TTC549 (cell line): ENCODE measurements around the gene CRYBA4.

ENCODE experiments used
- FAIRE-seq: peaks from 2 replicates; lab custom pipeline; 2012; peaks lifted over from hg19 to GRCh38; lab: Jason Lieb, UNC

The CRYBA4 gene

DNA sequence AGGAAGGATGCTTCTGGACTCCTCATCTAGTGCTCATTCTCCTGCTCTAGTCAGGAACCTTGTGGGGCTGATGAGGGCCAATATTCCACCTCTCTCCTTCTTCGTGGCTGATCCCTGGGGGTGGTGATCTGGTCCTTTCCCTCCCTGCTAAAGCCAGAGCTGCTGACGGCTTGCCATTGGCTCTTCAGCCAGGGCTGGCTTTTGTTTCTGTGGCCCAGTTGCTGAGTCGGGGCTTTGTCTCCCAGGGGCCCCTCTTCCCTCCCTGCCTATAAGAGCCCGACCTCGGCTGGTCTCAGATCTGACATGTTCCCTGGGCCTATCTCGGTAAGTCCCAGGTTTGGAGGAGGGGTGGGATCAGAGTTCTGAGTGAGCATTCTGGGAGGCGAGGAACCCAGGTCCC is at the start of gene CRYBA4:
TSS of gene CRYBA4 (plus strand) at position 301 of the 400 bp plus-strand sequence. CDS start 634 bp downstream, outside the sequence.
- FAIRE-seq = no peak

DNA sequence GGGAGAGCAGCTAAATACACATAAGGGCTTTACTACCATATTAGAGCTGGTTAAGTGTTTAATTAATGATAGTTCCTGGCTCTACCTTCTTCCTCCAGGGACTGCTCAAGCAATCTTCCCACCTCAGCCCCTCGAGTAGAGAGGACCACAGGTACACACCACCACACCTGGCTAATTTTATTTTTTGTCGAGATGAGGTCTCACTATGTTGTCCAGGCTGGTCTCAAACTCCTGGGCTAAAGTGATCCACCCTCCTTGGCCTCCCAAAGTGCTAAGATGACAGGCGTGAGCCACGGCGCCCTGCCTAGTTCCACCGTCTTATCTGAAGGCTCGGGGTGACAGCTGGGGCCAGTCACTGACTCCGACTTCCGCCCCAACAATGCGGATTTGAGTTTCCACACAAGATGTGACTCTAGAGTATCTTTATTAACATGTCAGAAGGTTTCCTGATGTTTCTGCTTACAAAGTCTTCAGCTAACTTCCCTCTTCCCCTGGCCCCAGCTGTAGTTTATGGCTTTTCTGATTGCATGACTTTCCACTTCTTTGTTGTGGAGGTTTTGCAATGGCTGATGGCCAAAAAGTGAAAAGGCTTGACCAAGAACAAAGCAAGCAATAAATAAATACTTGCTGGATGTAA is 48.6 kb upstream of the CRYBA4 start:
- FAIRE-seq = no peak

- no peak for FAIRE-seq
Measured at GRCh38 chr22:26574001-26574723, 47.6 kb upstream of the CRYBA4 start.

- FAIRE-seq = no peak
Measured at GRCh38 chr22:26576026-26576680, 45.6 kb upstream of the CRYBA4 start.

DNA sequence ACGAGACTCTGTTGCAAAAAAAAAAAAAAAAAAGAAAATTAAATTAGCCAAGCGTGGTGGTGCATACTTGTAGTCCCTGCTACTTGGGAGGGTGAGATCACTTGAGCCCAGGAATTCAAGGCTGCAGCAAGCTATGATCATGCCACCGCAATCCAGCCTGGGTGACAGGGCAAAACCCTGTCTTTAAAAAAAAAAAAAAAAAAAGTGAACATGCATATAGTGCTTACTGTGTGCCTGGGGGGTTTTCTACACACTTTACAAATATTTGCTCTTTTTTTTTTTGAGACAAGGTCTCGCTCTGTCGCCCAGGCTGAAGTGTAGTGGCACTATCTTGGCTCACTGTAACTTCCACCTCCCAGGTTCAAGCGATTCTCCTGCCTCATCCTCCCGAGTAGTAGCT is 44.7 kb upstream of the CRYBA4 start:
- no peak for FAIRE-seq

- no peak for FAIRE-seq
Measured at GRCh38 chr22:26579331-26579886, 42.4 kb upstream of the CRYBA4 start.

DNA sequence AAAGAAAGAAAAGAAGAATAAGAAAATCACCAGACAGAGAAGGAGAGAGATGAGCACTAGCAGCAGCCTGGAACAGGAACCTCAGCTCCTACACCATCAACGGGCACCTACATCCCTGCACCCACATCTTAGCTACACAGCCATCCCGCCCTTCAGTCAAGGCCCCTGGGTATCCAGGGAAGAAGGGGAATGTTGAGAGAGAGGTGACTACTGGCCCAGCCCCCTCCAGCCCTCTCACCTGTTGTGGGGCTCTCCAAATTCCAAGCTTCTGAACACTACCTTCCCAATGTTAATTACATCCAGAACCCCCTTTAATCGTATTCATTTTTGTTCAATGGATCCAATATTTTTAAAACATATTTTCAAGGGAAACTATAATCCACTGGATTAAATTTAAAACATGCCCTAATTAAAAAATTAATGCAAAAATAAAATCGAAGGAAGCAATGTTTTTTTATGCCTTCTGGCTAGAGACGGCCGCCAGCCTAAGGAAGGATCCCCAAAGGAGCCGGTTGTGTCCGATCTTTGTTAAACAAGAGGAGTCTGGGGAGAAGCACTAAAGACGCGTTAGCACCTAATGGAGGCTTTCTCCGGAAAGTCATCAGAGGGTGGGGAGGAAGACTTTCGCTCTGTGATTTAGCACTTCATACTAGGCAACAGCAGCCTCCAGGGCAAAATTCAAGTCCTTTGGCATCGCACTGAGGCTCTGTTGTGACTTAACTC is 41.4 kb upstream of the CRYBA4 start:
- FAIRE-seq = no peak

DNA sequence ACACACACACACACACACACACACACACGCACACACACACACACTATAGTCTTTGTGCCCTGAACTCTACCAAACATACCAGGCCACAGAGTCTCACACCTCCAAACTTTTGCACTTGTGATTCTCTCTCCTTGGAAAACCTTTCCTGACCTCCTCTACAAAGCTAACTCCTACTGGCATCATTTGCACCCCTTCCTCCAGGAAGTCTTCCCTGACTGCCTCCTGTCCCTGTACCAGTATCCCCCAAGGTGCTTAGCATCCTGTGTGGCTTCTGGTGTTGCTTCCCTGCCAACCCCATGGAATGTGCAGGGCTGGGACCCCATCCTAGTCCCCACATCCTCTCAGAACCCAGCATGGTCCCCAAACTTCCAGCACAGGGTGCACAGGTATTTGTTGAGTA is 40.7 kb upstream of the CRYBA4 start:
- no peak for FAIRE-seq

DNA sequence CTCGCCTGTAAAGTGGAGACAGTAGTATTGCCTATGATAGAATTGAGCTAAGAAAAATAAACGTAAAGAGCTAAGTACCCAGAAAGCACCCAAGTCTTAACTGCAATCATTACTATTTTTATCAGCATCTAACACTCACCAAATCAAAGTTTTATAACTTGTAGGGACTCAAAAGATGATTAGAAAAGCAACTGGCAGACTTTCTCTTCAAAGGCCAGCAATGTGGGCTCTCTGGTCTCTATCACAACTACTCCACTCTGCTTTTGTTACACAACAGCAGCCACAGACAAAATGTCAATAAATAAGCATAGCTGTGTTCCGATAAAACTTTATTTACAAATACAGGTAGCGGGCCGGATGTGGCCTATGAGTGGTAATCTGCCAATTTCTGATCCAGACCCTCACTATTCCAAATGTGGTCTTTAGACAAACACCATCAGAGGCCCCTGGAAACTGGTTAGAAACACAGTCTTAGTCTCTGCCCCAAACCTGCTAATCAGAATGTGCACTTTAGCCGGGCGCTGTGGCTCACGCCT is 40.1 kb upstream of the CRYBA4 start:
- no peak for FAIRE-seq

GRCh38 chr22:26584010-26584409 is 37.8 kb upstream of the CRYBA4 start:
- no peak for FAIRE-seq

DNA sequence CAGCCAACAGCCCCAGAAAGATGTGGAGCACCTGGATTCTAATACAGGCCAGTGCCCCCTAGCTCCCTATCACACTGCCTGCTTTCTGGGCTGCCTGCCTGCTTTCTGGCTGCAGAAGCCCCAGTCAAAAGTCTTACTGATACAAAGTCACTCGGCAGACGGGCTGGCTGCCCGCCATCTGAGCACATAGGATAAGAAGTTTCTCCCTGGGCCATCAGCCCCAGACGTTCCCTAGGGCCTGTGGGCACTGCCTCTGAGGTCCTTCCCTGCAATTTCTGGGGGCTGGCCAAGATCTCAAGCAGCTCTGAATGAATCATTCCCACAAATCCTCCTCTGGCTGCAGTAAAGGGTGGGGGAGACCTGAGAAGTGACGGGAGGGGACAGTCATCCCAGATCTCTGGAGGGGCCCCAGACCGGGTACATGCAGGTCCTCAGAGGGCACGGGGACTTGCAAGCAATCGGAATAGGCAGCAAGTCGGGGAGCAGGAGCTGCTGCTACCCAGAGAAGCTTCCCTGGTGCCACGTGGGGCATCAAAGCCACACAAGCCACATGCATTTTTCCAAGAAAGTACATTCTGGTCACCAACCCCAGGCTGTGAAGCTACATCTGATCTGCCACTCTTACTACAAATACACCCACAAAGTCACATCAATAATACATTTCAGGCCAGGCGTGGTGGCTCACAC is 36.5 kb upstream of the CRYBA4 start:
- no peak for FAIRE-seq

DNA sequence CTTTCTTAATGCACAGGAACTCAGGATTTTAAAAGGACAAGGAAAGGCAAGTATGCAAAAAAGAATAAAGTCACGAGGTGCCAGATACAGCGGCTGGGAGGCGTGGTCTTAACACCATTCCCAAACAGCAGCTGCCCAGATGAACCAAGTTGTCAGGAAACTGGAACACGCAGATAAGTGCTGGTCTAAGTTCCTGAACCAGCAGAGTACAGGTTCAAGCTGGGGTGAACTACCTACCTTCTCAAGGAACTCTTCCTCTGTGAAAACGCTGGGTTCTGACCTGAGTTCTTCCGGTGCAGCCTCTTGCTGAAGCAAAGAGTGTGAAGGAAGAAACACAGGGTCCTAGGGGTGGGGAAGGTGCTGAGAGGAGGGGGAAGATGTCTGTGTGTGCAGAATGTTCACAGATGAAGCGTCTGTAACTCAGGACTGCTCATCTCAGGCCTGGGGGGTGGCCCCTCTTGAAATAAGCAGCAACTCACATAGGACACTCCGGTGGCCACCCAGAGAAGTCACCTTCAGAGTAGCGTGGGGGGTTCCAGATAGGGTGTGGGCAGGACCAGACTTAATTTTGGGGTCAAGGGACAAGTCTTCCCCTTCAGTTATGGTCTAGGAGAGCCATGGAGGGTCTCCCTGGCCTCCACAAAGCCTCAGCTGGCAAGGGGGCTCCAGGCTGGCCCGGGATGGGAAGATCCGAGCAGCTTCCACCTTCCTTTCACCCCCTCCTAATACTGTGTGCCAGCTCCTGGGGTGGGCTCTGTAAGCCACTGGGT is 35.0 kb upstream of the CRYBA4 start:
- no peak for FAIRE-seq

GRCh38 chr22:26587991-26588613 is 33.7 kb upstream of the CRYBA4 start:
- no peak for FAIRE-seq

GRCh38 chr22:26588729-26589366 is 32.9 kb upstream of the CRYBA4 start:
- no peak for FAIRE-seq

DNA sequence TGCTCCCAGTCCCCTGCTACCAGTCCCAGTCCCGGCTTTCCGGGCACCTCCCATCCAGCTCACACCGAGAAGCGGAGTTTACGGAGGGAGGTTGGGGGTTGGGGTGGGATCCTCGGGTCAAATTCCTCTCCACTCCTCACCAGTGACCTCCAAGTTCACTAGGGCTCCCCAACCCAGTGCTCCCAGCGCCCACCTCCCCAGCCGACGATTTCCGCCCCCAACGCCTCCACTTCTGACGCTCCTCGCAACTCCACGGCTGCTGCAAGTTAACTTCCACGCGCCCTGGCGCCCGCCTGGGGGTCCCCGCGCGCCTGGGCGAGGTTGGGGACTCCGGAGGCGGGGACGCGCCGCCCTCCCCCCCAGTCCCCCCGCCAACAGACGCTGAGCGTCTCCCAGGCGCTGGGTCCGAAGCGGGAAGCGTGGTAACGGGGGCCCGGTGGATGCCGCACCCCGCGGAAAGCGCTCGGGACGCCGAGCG is 32.4 kb upstream of the CRYBA4 start:
- FAIRE-seq = no peak

DNA sequence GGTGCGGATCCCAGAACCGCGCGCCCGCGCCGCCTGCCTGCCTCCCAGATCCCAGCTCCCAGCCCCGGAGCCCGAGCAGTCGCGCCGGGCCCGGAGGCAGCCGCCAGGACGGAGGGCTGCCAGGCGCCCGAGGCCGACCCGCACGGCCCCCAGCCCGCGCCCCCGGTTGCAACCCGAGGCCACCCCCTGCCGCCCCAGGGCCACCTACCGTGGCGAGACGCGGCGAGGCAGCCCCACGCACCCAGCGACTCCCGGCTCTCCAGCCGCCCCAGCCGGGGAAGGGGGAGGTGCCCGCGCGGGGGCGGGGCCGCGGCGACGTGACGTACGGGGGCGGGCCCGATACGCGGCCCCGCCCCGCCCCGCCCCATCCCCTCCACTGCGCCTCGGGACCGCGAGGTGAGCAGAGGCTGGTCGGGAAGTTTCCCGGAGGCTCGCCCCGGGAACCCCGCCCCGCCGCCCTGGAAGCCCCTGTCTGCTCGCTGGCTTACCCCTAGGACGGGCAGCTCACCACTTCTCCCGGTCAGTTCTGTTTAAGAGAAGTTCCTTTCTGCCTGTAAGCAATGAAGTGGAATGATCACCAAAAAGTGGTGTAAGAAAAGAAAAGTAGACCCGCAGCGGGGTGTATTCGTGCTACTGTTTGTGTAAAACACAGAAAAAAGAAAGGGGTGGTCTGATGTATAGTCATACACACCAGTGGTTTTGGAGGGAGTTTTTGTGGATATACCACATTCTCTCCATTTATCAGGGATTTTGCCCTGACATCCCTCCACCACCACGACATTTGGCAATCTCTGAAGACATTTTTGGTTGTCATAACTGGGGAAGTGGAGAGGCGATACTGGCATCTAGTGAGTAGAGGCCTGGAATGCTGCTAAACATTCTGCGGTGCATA is 31.7 kb upstream of the CRYBA4 start, which contains the start of gene TPST2:
TSS of gene TPST2 (minus strand) at position 288 of the 892 bp plus-strand sequence. CDS start 48,502 bp downstream, outside the sequence.
- FAIRE-seq = no peak

- FAIRE-seq = no peak
Measured at GRCh38 chr22:26592421-26592891, 29.3 kb upstream of the CRYBA4 start.

- FAIRE-seq = no peak
Measured at GRCh38 chr22:26593763-26594162, 28.0 kb upstream of the CRYBA4 start.
